Measurements from ENCODE around the gene BMPR2. TPM values are rescaled to one million over a fixed set of nuclear protein-coding genes. Genes with fewer than 3 reads are reported as not detected.

Gene BMPR2
- total RNA-seq, 1 donor from 2014 or later, result 74.6 TPM

DNA sequence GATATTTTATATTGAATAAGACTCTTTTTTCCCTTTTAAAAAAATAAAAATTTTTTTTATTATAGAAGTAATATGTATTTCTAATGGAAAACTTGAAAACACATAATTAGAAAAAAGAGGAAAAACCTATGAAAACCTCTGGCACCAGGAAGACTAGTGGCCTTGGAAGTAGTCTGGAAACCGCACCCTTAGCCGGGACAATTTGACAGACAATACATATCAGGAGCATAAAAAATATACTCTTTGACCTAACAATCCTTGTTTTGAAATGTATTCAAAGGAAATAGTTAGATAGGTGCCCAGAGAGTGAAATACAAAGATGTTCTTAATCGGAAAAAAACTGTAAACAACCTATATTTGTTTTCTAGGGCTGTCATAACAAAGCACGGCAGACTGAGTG lies 223.8 kb downstream of the BMPR2 start:
- no peak for DNase-seq (ENCODE audit: low spot score)

DNA sequence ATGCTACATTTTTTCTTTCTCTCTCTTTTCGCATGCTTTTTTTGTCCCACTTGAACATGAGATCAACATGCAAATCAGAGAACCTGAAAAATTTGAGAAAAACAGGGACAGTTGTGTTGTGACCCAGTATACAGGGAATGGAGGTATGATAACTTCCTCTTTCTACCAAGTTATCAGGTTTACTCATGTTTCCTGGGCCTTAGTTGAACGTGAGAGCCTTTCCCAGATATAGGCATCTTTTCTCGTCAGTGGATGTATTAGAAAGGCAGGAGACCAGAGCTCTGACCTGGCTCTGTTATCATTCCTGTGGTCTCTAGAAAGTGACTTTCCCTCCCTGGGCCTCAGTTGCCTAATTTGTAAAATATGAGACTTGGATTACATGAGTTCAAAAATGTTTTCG lies 228.6 kb downstream of the BMPR2 start:
- DNase-seq (ENCODE audit: low spot score), result no peak

DNA sequence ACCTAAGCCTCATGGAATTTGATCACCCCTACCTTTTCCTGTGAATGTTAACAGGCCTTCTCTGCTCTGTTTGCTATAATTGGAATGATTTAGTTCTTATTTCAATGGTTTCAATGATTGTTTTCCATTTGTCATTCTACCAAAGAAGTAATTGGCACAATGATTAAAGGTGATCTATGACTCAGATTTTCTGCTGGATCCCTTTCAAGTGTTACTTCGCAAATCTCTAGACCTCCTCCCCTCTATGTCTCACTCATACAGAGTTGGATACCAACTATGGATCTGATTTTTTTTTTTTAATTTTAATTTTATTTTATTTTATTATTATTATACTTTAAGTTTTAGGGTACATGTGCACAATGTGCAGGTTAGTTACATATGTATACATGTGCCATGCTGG lies 229.0 kb downstream of the BMPR2 start:
- no peak for DNase-seq (ENCODE audit: low spot score)

DNA sequence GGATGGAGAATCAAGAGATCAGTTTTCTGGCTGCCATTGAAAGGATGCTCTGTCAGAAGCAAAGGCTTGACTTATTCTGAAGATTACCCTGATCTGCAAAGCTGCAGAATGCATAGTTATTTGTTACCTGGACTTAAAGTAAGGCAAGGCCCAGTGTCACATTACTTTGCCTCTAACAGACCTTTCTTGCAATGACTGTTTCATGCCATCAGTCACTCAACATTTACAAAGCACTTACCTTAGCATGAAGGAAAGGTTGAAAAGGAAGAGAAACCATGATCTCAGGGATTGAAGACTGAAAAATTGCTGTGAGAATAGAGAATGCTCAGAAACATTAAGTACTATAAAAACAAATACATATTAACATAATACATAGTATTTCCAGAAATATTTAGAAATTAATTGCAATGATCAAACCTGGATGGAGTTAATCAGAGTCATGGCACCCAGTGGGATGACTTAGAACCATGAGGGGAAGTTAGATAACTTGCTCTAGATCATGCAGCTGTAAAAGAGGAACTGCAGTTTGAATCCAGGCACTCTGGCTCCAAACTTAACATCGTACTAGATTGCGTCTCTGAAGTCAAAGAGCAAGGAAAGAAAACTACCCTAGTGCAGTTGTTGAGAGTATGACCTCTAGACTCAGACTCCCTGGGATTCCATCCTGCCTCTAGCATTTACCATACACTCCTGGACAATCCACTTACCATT lies 232.2 kb downstream of the BMPR2 start:
- no peak for DNase-seq (ENCODE audit: low spot score)

DNA sequence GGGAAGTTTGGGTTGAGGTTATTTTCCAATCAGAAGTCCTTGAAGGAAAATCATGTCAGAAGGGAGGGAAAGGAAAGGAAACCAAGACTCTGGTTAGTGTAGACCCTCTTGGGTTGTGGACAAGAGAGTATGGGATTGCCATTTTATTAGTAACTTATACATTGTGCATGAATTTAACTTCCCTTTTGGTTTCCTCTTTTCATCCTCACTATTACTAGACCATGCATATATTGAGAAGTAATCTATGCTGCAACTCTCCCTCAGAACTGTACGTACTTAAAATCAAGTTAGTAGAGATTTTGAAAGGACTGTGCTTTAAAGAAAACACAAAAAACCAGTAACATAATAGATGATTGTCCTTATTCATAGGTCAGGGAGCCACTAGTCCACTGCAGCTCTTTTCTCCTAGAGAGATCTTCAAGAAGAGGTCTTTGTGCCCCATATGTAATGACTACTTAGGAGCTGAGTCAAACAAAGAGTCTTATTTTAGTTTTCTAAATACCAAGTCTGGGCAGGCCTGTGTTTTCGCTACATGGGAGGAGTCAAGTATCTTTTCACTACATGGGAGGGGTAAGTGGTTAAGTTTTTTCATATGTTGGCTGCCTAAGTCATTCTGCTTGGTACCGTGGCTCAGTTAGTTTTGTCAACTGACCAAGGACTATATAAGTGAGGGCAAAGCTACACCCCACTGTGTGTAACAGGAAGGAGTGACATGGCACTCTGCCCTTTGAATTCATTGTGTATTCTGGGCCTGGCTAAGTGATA lies 233.4 kb downstream of the BMPR2 start:
- DNase-seq (ENCODE audit: low spot score), result no peak

DNA sequence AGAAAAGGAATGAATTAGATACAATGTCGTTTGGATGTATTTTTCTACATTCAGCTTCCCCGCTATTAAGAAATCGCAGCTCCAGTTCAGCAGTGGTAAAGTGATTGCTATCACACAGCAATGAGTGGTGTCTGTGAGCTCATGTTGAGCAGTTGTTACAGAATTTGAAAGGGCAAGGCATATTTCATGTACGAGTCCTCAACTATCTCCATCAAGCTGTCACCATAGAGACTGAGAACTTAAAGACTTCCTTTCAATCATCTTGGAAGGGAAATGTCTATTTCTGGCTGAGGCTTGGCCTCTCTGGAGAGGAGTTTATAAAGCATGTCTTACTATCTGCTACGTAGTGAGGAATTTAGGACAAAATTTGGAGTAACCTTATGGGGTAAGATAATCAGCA lies 234.3 kb downstream of the BMPR2 start:
- no peak for DNase-seq (ENCODE audit: low spot score)

DNA sequence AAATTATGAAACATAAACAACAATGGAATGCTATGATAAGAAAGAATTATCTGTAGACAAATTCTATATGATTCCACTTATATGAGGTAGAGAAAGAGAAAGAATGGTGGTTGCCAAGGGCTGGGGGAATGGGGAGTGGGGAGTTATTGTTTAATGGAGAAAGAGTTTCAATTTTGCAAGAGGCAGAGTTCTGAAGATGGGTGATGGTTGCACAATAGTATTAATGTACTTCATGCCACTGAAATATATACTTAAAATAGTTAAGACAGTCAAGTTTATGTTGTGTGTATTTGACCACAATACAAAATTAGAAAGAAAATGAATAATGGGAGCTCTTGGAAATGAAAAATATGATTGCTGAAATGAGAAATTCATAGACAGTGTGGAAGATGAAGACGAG lies 236.0 kb downstream of the BMPR2 start:
- no peak for DNase-seq (ENCODE audit: low spot score)

DNA sequence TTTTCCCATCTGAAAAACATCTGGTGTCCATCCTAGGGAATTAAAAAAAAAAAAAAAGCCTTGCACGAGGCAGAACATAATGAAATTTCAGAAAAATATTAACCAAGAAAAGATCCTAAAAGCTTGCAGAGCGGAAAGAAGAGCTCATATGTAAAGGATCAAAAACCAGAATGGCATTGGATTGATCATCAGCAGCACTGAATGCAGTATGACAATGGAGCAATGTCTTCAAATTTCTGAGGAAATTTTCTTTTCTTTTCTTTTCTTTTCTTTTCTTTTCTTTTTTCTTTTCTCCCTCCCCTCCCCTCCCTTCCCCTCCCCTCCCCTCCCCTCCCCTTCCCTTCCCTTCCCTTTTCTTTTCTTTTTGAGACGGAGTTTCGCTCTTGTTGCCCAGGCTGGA lies 237.4 kb downstream of the BMPR2 start:
- no peak for DNase-seq (ENCODE audit: low spot score)

Other genes with a start within 250 kb of the BMPR2 start
- gene SUMO1, start 137.7 kb upstream of the BMPR2 start, total RNA-seq, result 83.7 TPM
- 113 TPM for gene NOP58, start 110.6 kb upstream of the BMPR2 start, total RNA-seq

Data from ureter (tissue), 1 donor.